Measurements from ENCODE around the gene MYO10.

- TF ChIP-seq CTCF (conservative IDR thresholded peaks at IDR 0.05): no peak
- no peak for TF ChIP-seq ZFX (IDR thresholded peaks at IDR 0.05)
These were observed 46.0 kb downstream of the MYO10 start for GRCh38 chr5:16889972-16890519.

All from C4-2B (cell line).